Activated CD4-positive, CD25-positive, alpha-beta regulatory T cell treated with anti-CD3 and anti-CD28 coated beads, Interleukin-2, amount 50 U/mL, for 16 hours (primary cell): ENCODE measurements around the gene DKK2.

Experiments used
- DNase-seq: peaks from one replicate; pipeline ENCODE4 v3.0.0-alpha.2; 2020; ENCODE audit warnings: low read depth, low spot score

DKK2 gene

GRCh38 chr4:107017443-107018343, 18.4 kb downstream of the DKK2 start:
- no peak for DNase-seq

GRCh38 chr4:107011312-107011711, 24.8 kb downstream of the DKK2 start:
- DNase-seq: no peak

- no peak for DNase-seq
Measured at GRCh38 chr4:107009196-107009968, 26.7 kb downstream of the DKK2 start.

GRCh38 chr4:107008115-107008514, 28.0 kb downstream of the DKK2 start:
- DNase-seq: no peak

GRCh38 chr4:107006218-107006617, 29.9 kb downstream of the DKK2 start:
- no peak for DNase-seq

- DNase-seq: no peak
Measured at GRCh38 chr4:106996490-106996889, 39.6 kb downstream of the DKK2 start.

GRCh38 chr4:106993827-106994226, 42.3 kb downstream of the DKK2 start:
- DNase-seq: no peak

GRCh38 chr4:106987311-106987710, 48.8 kb downstream of the DKK2 start:
- no peak for DNase-seq

- DNase-seq: no peak
Measured at GRCh38 chr4:106986486-106986885, 49.6 kb downstream of the DKK2 start.

GRCh38 chr4:106985830-106986229, 50.3 kb downstream of the DKK2 start:
- no peak for DNase-seq

- DNase-seq: no peak
Measured at GRCh38 chr4:106982711-106983211, 53.4 kb downstream of the DKK2 start.

- DNase-seq: no peak
Measured at GRCh38 chr4:106981431-106981830, 54.7 kb downstream of the DKK2 start.

GRCh38 chr4:106979476-106979875, 56.6 kb downstream of the DKK2 start:
- no peak for DNase-seq

GRCh38 chr4:106978046-106978774, 57.9 kb downstream of the DKK2 start:
- DNase-seq: no peak

- no peak for DNase-seq
Measured at GRCh38 chr4:106971636-106972035, 64.5 kb downstream of the DKK2 start.

GRCh38 chr4:106967892-106968291, 68.2 kb downstream of the DKK2 start:
- no peak for DNase-seq

- no peak for DNase-seq
Measured at GRCh38 chr4:106953036-106953705, 82.9 kb downstream of the DKK2 start.

GRCh38 chr4:106951891-106952290, 84.2 kb downstream of the DKK2 start:
- DNase-seq: no peak

- DNase-seq: no peak
Measured at GRCh38 chr4:106941841-106942240, 94.3 kb downstream of the DKK2 start.

GRCh38 chr4:106930522-106930921, 105.6 kb downstream of the DKK2 start:
- DNase-seq: no peak

GRCh38 chr4:106929248-106929647, 106.9 kb downstream of the DKK2 start:
- DNase-seq: no peak
